ENCODE measurements around the gene ATAD1.
A peak's percentile ranks its signal among the peaks of the same experiment; 100 is the strongest.
"Not testable (repeated sequence)": the region's sequence is repeated elsewhere in the genome, so short reads cannot be mapped to it uniquely, and the experiment has no call there.

Gene ATAD1

DNA sequence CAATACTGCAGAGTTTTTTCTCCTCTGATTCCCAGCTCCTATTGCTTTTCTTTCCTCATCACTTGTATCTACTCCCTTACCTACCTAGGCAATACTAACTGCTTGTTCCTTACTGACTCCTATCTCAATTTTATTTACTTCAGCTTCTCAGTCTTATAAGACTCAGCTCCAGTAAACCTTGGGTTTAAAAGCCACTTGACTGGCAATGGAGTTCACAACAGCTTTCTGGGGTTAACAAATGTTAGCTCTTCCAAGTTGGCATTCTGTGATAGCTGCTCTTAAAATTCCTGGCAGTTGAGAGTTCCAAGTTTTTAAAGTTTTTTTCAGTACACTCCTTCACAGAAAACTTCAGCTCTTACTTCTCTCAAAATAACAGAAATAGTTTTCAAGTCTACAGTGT, 14.2 kb downstream of the ATAD1 start:
- intact Hi-C loops (cut with micrococcal nuclease): no loop called here
- Mint-ChIP-seq H3K36me3 (ENCODE audit: low read depth) (peaks cover 63% of the 10 kb centered on the region), H3K4me3 (no peak overlapping the region), H3K4me1 (ENCODE audit: low read depth) (peaks cover 11% of the 10 kb centered on the region), H3K9me3 (peaks cover 40% of the 10 kb centered on the region), H3K27ac (no peak overlapping the region), H3K27me3 (no peaks in the 10 kb centered on the region)

DNA sequence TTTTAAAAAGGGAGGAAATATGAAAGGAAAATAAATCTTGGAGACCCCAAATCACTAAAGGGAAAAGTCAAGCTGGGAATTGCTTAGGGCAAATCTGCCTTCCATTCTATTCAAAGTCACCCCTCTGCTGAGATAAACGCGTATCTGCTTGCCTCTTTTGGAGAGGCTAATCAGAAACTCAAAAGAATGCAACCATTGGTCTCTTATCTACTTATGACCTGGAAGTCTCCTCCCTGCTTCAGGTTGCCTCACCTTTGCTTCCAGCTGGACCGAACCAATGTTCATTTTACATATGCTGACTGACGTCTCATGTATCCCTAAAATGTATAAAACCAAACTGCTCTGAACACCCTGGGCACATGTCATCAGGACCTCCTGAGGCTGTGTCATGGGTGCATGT, 14.7 kb downstream of the ATAD1 start:
- H3K27ac Mint-ChIP-seq: no peak overlapping the region
- H3K4me1 Mint-ChIP-seq (ENCODE audit: low read depth): peaks cover 11% of the 10 kb centered on the region
- peaks cover 66% of the 10 kb centered on the region for H3K36me3 Mint-ChIP-seq (ENCODE audit: low read depth)
- no peaks in the 10 kb centered on the region for H3K27me3 Mint-ChIP-seq
- H3K4me3 Mint-ChIP-seq: no peak overlapping the region
- H3K9me3 Mint-ChIP-seq: peaks cover 40% of the 10 kb centered on the region
- intact Hi-C loops (cut with micrococcal nuclease): no loop called here

DNA sequence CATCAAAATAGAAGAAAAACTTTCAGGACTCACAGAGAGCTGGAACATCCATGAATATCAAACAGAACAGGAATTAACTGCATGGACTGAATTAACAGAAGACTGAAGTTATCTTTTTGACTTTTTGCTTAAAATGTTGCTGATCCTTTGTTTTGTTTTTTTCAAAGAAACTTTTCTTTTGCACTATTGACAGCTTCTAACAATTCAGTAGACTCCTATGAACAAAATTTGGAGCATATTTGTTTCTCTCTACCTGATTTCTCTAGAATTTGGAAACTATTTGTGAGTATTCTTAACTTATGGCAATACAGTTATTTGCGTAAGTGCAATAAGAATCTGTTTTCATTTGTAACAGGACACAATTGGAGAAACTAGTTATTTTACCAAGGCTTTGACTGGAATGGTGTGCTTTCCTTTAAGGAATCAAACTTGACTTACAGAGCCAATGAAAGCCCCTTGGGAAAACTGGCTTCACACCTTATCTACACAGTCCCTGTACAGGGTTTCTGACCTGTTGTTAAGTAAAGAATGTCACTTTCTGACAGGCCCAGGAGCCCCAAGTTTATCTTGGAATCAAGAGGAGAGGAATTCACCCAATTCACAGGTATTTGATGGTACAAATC, 16.1 kb downstream of the ATAD1 start:
- H3K4me3 Mint-ChIP-seq; H3K27ac Mint-ChIP-seq; intact Hi-C loops (cut with micrococcal nuclease); H3K27me3 Mint-ChIP-seq: not testable (repeated sequence)
- H3K9me3 Mint-ChIP-seq: peaks cover 40% of the 10 kb centered on the region
- peaks cover 78% of the 10 kb centered on the region for H3K36me3 Mint-ChIP-seq (ENCODE audit: low read depth)
- peaks cover 11% of the 10 kb centered on the region for H3K4me1 Mint-ChIP-seq (ENCODE audit: low read depth)

DNA sequence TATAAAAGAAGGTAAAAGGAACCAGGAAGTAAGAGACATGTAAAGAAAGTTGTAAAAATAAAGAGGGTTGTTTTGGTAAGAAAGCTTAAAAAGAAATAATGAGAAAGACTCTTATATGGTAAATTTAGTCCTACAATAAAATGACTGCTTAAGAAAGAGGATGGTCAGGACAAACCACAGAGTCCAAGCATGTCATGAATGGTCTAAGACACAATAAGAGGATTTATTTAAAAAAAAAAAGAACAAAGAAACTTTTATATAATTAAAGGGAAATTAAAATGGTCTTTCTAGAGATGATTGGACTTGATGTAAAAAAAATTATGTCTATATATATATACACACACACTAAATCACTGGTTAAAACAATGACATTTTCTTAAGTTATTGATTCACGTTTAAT, 18.2 kb downstream of the ATAD1 start:
- Mint-ChIP-seq H3K4me3 (no peak overlapping the region), H3K27me3 (no peaks in the 10 kb centered on the region), H3K9me3 (peaks cover 28% of the 10 kb centered on the region), H3K27ac (no peak overlapping the region), H3K4me1 (ENCODE audit: low read depth) (no peaks in the 10 kb centered on the region), H3K36me3 (ENCODE audit: low read depth) (peaks cover 59% of the 10 kb centered on the region)
- intact Hi-C loops (cut with micrococcal nuclease): no loop called here

DNA sequence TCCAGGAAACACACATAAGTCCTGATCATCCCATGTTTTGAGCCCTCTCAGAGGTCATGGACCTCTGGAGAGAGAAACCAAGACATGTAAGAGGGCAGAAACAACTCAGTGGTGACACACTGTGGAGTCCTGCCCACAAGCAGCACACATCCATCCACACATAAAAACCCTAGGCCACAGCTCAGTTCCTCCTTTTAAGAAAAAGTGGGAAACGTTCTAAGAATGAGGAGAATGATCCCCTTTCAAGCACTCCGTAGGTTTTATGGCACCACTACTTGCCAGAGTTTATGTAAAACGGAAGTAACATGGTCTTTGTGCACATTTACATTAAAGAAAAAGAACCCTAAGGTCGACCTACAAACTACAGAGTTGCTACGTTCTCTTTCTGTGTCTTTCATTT, 19.9 kb downstream of the ATAD1 start:
- H3K4me3 Mint-ChIP-seq: no peak overlapping the region
- no peak overlapping the region for H3K27ac Mint-ChIP-seq
- H3K9me3 Mint-ChIP-seq: peaks cover 11% of the 10 kb centered on the region
- H3K27me3 Mint-ChIP-seq: no peaks in the 10 kb centered on the region
- intact Hi-C loops (cut with micrococcal nuclease): no loop called here
- no peaks in the 10 kb centered on the region for H3K4me1 Mint-ChIP-seq (ENCODE audit: low read depth)
- H3K36me3 Mint-ChIP-seq (ENCODE audit: low read depth): peaks cover 43% of the 10 kb centered on the region

DNA sequence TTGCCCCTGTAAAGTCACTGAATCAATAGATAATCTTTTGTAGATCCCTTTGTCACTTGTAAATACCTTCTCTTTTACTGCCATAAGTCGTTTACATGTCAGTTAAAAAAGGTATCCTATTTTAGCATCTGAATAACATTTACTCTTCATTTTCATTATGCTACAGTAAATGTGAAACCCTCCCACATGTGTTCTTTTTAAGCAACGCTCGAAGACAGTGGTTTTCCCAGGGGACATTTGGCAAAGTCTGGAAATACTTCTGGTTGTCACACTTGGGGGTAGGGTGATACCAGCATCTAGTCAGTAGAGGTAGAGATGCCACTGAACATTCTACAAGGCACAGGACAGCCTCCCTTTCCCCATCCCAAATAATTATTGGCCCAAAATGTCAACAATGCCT, 23.7 kb downstream of the ATAD1 start:
- Mint-ChIP-seq H3K4me3 (no peak overlapping the region), H3K27me3 (no peaks in the 10 kb centered on the region), H3K27ac (no peak overlapping the region), H3K9me3 (no peaks in the 10 kb centered on the region), H3K36me3 (ENCODE audit: low read depth) (peaks cover 33% of the 10 kb centered on the region), H3K4me1 (ENCODE audit: low read depth) (no peaks in the 10 kb centered on the region)
- intact Hi-C loops (cut with micrococcal nuclease): no loop called here

DNA sequence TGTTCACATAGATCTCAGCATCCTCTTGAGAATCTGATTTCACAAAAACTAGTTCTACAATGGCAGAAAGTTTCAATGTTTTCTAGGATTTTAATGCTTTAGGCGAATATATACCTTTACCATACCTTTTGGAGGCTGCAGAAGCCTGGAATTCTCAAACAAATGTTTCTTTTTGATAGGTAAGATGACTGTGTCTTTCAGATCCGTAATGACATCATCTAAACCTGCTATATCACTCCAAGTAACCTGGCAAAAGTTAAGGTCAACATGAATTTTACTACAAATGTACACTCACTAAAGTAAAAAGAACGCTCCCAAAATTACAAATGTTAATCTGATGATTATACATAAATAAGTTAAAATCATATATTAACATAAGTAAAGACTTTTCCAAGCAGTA, 27.8 kb downstream of the ATAD1 start:
- Mint-ChIP-seq H3K36me3 (ENCODE audit: low read depth) (peaks cover 33% of the 10 kb centered on the region), H3K27me3 (no peaks in the 10 kb centered on the region), H3K27ac (no peak overlapping the region), H3K4me3 (no peak overlapping the region), H3K4me1 (ENCODE audit: low read depth) (no peaks in the 10 kb centered on the region), H3K9me3 (no peaks in the 10 kb centered on the region)
- intact Hi-C loops (cut with micrococcal nuclease): no loop called here

DNA sequence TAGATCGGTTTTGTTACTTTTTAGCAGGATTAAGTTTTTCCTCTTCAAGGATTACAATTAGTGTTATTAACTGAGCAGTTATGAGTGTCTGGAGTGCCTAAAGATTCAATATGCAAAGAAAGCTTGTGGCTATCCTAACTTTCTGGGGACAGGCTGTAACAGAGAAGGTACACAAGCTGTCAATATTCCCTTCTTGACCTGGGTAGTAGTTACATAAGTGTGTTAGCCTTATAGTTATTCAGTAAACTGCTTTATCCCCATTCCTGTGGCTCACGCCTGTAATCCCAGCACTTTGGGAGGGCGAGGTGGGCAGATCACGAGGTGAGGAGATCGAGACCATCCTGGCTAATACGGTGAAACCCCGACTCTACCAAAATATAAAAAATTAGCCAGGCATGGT, 31.6 kb downstream of the ATAD1 start:
- Mint-ChIP-seq H3K4me3 (no peak overlapping the region), H3K4me1 (ENCODE audit: low read depth) (no peaks in the 10 kb centered on the region), H3K27ac (no peak overlapping the region), H3K9me3 (no peaks in the 10 kb centered on the region), H3K36me3 (ENCODE audit: low read depth) (peaks cover 46% of the 10 kb centered on the region), H3K27me3 (no peaks in the 10 kb centered on the region)
- intact Hi-C loops (cut with micrococcal nuclease): no loop called here

DNA sequence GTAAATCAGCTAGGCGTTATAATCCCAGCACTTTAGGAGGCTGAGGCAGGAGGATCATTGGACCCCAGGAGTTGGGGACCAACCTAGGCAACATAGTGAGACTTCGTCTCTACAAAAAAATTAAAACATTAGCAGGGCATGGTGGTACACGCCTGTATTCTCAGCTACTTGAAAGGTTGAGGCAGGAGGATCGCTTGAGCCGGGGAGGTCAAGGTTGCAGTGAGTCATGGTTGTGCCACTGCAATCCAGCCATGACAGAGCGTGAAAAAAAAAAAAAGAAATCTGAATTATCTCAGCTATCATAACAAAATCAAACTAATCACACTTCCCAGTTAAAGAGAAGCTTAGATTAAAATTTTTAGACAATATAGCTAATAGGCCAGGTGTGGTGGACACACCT, 35.3 kb downstream of the ATAD1 start:
- no peak overlapping the region for H3K27ac Mint-ChIP-seq

DNA sequence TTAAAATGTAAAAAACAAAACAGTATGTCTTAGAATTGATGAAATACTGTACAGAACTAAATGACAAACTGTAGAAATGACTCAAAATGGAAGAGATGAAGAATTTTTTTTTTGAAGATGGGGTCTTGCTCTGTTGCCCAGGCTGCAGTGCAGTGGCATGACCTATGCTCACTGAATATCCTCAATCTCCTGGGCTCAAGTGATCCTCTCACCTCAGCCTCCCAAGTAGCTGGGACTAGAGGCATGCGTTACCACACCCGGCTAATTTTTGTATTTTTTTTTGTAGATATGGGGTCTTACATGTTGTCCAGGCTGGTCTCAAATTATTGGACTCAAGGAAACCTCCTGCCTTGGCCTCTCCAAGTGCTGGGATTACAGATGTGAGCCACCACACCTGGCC, 36.5 kb downstream of the ATAD1 start:
- Mint-ChIP-seq H3K27ac (no peak overlapping the region), H3K27me3 (no peaks in the 10 kb centered on the region), H3K4me3 (no peak overlapping the region), H3K36me3 (ENCODE audit: low read depth) (peaks cover 32% of the 10 kb centered on the region), H3K9me3 (no peaks in the 10 kb centered on the region), H3K4me1 (ENCODE audit: low read depth) (no peaks in the 10 kb centered on the region)
- intact Hi-C loops (cut with micrococcal nuclease): no loop called here

More for the DNA sequence above, 35.3 kb downstream of the ATAD1 start:
- Mint-ChIP-seq H3K9me3 (no peaks in the 10 kb centered on the region), H3K4me1 (ENCODE audit: low read depth) (no peaks in the 10 kb centered on the region), H3K36me3 (ENCODE audit: low read depth) (peaks cover 34% of the 10 kb centered on the region), H3K4me3 (no peak overlapping the region), H3K27me3 (no peaks in the 10 kb centered on the region)
- intact Hi-C loops (cut with micrococcal nuclease): no loop called here

DNA sequence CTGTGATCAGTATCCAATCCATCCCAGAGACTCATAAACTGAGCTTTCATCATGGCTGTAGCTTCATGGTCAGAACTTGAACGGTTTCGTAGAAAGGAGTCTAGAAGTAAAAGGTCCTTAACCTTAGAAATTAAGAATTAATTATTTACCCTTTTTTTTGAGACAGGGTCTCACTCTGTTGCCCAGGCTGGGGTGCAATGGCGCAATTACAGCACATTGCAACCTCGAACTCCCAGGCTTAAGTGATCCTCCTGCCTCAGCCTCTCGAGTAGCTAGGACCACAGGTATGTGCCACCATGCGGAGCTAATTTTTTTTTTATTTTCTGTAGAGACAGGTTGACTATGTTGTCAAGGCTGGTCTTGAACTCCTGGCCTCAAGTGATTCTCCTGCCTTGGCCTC, 41.7 kb downstream of the ATAD1 start:
- no peak overlapping the region for H3K4me3 Mint-ChIP-seq
- H3K27me3 Mint-ChIP-seq: no peaks in the 10 kb centered on the region
- H3K9me3 Mint-ChIP-seq: no peaks in the 10 kb centered on the region
- peaks cover 24% of the 10 kb centered on the region for H3K36me3 Mint-ChIP-seq (ENCODE audit: low read depth)
- H3K4me1 Mint-ChIP-seq (ENCODE audit: low read depth): peaks cover 6% of the 10 kb centered on the region
- intact Hi-C loops (cut with micrococcal nuclease): no loop called here
- H3K27ac Mint-ChIP-seq: no peak overlapping the region

DNA sequence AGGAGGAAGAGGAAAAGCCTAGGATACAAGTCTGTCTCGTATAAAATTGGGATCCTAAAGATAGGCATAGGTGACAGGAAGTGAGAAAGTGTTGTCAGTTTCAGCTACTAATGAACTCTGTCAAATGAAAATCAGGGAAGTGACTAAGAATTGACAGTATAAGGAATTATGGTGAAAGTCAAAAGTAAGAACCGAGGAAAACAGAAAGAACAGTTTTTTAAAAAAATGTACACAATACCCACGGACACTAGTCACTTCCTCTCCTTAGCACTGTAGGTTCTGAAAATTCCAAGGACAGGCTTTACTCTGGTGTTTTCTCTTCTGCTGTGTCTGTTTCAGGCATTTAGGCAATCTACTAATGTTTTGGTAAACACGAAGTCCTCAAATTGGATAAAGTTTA, 42.3 kb downstream of the ATAD1 start:
- Mint-ChIP-seq H3K27ac (peak overlapping the region; percentile 45), H3K9me3 (no peaks in the 10 kb centered on the region), H3K27me3 (no peaks in the 10 kb centered on the region), H3K4me3 (peak overlapping the region; percentile 50), H3K4me1 (ENCODE audit: low read depth) (peaks cover 6% of the 10 kb centered on the region), H3K36me3 (ENCODE audit: low read depth) (peaks cover 23% of the 10 kb centered on the region)
- intact Hi-C loops (cut with micrococcal nuclease): no loop called here

DNA sequence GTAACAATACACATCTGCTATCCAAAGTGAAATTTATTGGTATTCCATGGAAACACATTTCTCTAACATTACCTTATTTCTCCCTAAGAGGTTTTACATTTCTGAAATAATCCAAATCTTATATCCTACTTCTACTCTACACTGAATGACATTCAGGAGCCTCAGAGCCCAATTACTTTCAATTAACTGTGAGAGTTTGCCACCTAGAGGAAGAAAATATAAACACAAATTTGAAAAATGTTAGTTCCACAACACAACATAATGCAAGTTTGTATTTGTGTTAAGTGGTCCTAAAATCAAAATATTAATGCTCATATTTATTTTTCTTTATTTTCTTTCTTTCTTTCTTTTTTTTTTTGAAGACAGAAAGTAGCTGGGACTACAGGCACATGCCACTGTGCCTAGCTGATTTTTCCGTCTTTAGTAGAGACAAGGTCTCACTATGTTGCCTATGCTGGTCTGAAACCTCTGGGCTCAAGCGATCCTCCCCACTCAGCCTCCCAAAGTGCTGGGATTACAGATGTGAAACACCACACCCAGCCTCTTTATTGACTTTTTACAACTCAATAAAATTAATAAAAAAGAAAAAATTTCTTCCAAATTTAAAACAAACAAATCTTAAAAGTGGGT, 46.0 kb downstream of the ATAD1 start:
- Mint-ChIP-seq H3K4me1 (ENCODE audit: low read depth) (peaks cover 12% of the 10 kb centered on the region), H3K36me3 (ENCODE audit: low read depth) (peaks cover 35% of the 10 kb centered on the region), H3K27me3 (no peaks in the 10 kb centered on the region), H3K27ac (no peak overlapping the region), H3K4me3 (no peak overlapping the region), H3K9me3 (no peaks in the 10 kb centered on the region)
- intact Hi-C loops (cut with micrococcal nuclease): loop anchor here (1.0 kb wide), 2 partner anchors 116 to 239 kb away; no protein-coding TSS in a partner anchor

DNA sequence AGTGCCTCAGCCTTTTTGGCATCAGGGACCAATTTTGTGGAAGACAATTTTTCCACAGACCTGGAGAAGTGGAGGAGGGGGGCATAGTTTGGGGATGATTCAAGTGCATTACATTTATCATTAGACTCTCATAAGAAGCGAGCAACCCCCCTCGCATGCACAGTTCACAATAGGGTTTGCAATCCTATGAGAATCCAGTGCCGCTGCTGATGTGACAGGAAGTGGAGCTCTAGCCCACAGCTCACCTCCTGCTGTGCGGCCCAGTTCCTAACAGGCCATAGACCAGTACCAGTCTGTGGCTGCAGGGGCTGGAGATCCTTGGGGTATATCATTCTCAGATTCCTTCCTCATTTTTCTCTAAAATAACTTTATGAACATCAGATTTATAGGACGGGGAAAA, 50.8 kb downstream of the ATAD1 start:
- peaks cover 8% of the 10 kb centered on the region for H3K4me1 Mint-ChIP-seq (ENCODE audit: low read depth)
- no peak overlapping the region for H3K27ac Mint-ChIP-seq
- no peaks in the 10 kb centered on the region for H3K9me3 Mint-ChIP-seq
- H3K36me3 Mint-ChIP-seq (ENCODE audit: low read depth): peaks cover 41% of the 10 kb centered on the region
- intact Hi-C loops (cut with micrococcal nuclease): no loop called here
- no peaks in the 10 kb centered on the region for H3K27me3 Mint-ChIP-seq
- H3K4me3 Mint-ChIP-seq: no peak overlapping the region
